Stimulated activated CD8-positive, alpha-beta memory T cell treated with anti-CD3 and anti-CD28 coated beads, Interleukin-7, amount 100 ng/mL, for 48 hours (primary cell): ENCODE results near the gene MRPL55.
A peak's percentile ranks its signal among the peaks of the same experiment; 100 is the strongest.

Experiments
- DNase-seq, 2 donors: peaks; one replicate each; pipeline ENCODE4 v3.0.0-alpha.2; 2020; ENCODE audit warnings: low read depth in 1 of 2; ENCODE audit errors: extremely low read depth in 1 of 2

Gene MRPL55

GRCh38 chr1:228088586-228089498, 20.3 kb downstream of the MRPL55 start:
- DNase-seq = no peak

GRCh38 chr1:228087771-228088251, 21.3 kb downstream of the MRPL55 start:
- DNase-seq = no peak

GRCh38 chr1:228085287-228085951, 23.7 kb downstream of the MRPL55 start:
- DNase-seq = no peak

- no peak for DNase-seq
These were observed 24.3 kb downstream of the MRPL55 start for GRCh38 chr1:228084797-228085196.

GRCh38 chr1:228084325-228084724, 24.8 kb downstream of the MRPL55 start:
- DNase-seq = no peak

GRCh38 chr1:228083871-228084278, 25.2 kb downstream of the MRPL55 start:
- no peak for DNase-seq

GRCh38 chr1:228082918-228083870, 25.9 kb downstream of the MRPL55 start:
- DNase-seq = no peak

- DNase-seq = peak; percentile 80 to 92
These were observed 26.7 kb downstream of the MRPL55 start, which contains the start of gene ARF1 for GRCh38 chr1:228082214-228082917. TSS of gene ARF1 (plus strand) at chr1:228082708. CDS start at chr1:228097115, 14,407 bp downstream.

GRCh38 chr1:228081578-228082213, 27.4 kb downstream of the MRPL55 start:
- DNase-seq = no peak

- no peak for DNase-seq
These were observed 28.0 kb downstream of the MRPL55 start for GRCh38 chr1:228081144-228081543.

GRCh38 chr1:228079601-228080263, 29.4 kb downstream of the MRPL55 start:
- no peak for DNase-seq

- DNase-seq = no peak
These were observed 30.1 kb downstream of the MRPL55 start for GRCh38 chr1:228079013-228079412.

GRCh38 chr1:228077565-228078330, 31.4 kb downstream of the MRPL55 start:
- DNase-seq = no peak

GRCh38 chr1:228076796-228077430, 32.2 kb downstream of the MRPL55 start:
- DNase-seq = no peak

GRCh38 chr1:228075801-228076271, 33.3 kb downstream of the MRPL55 start:
- no peak for DNase-seq

- DNase-seq = no peak
These were observed 34.0 kb downstream of the MRPL55 start for GRCh38 chr1:228074954-228075730.
